Neutrophil (primary cell): ENCODE results near the gene TTC21A.

ENCODE experiments used
- H3K27ac ChIP-seq: fragments of 200-600 bp; sonication (generic); 2 replicates; pipeline ENCODE4 v1.5.1; 2016; ENCODE audit warnings: mild to moderate bottlenecking, moderate library complexity
- H3K27me3 ChIP-seq: fragments of 200-600 bp; sonication (generic); 2 replicates; pipeline ENCODE4 v1.6.0; 2016; ENCODE audit warnings: mild to moderate bottlenecking
- H3K36me3 ChIP-seq: fragments of 200-600 bp; sonication (generic); 2 replicates; pipeline ENCODE4 v1.5.1; 2017
- H3K4me1 ChIP-seq, 2 experiments: fragments of 200-600 bp in 1 of 2; sonication (generic) in 1 of 2; 1 replicate in 1 of 2; 2 replicates in 1 of 2; pipeline versions ENCODE4 v1.5.1 to v1.6.1; 2013 to 2016; ENCODE audit warnings: low read depth in 1 of 2, low read length in 1 of 2, mild to moderate bottlenecking in 1 of 2, moderate library complexity in 1 of 2; ENCODE audit not compliant: control insufficient read depth in 1 of 2, insufficient read depth in 1 of 2
- H3K4me3 ChIP-seq, 2 experiments: fragments of 200-600 bp in 1 of 2; sonication (generic) in 1 of 2; 1 replicate in 1 of 2; 2 replicates in 1 of 2; pipeline ENCODE4 v1.5.1; 2013 to 2016; ENCODE audit warnings: low read depth in 1 of 2, low read length in 1 of 2, mild to moderate bottlenecking in 1 of 2, moderate library complexity in 1 of 2
- H3K9me3 ChIP-seq: fragments of 200-600 bp; sonication (generic); 2 replicates; pipeline ENCODE4 v1.5.1; 2016
- CTCF ChIP-seq: fragments of 200-600 bp; sonication (generic); IDR thresholded peaks from 2 replicates; pipeline ENCODE4 v1.5.1; 2016; ENCODE audit warnings: antibody characterized with exemption

The TTC21A gene

GRCh38 chr3:39099242-39099641 is 8.2 kb upstream of the TTC21A start:
- no peak for TF ChIP-seq CTCF
- Histone ChIP-seq H3K4me3 (no peak overlapping the region), H3K27me3 (no peaks in the 10 kb centered on the region), H3K27ac (no peak overlapping the region), H3K9me3 (no peaks in the 10 kb centered on the region), H3K36me3 (peaks cover 68% of the 10 kb centered on the region), H3K4me1 (no peaks in the 10 kb centered on the region)

GRCh38 chr3:39099738-39100499 is 7.6 kb upstream of the TTC21A start:
- Histone ChIP-seq H3K36me3 (peaks cover 61% of the 10 kb centered on the region), H3K27me3 (no peaks in the 10 kb centered on the region), H3K4me1 (no peaks in the 10 kb centered on the region), H3K9me3 (no peaks in the 10 kb centered on the region), H3K4me3 (no peak overlapping the region), H3K27ac (no peak overlapping the region)
- no peak for TF ChIP-seq CTCF

- Histone ChIP-seq H3K27ac (no peak overlapping the region), H3K4me3 (no peak overlapping the region), H3K9me3 (no peaks in the 10 kb centered on the region), H3K27me3 (no peaks in the 10 kb centered on the region), H3K36me3 (peaks cover 55% of the 10 kb centered on the region), H3K4me1 (peaks cover 0 to 5% of the 10 kb centered on the region in 2 experiments)
- TF ChIP-seq CTCF, result no peak
These were observed 7.0 kb upstream of the TTC21A start for GRCh38 chr3:39100500-39100886.

GRCh38 chr3:39101022-39101689 is 6.3 kb upstream of the TTC21A start:
- Histone ChIP-seq H3K4me3 (no peak overlapping the region), H3K9me3 (no peaks in the 10 kb centered on the region), H3K36me3 (peaks cover 49% of the 10 kb centered on the region), H3K27me3 (no peaks in the 10 kb centered on the region), H3K27ac (no peak overlapping the region), H3K4me1 (peaks cover 5 to 12% of the 10 kb centered on the region in 2 experiments)
- peak; percentile 47 for TF ChIP-seq CTCF

- no peaks in the 10 kb centered on the region for H3K27me3 ChIP-seq
- no peak overlapping the region for H3K4me3 ChIP-seq
- H3K9me3 ChIP-seq, result no peaks in the 10 kb centered on the region
- peaks cover 33% of the 10 kb centered on the region for H3K36me3 ChIP-seq
- peaks cover 15 to 20% of the 10 kb centered on the region in 2 experiments for H3K4me1 ChIP-seq
- TF ChIP-seq CTCF, result no peak
- no peak overlapping the region for H3K27ac ChIP-seq
These were observed 4.8 kb upstream of the TTC21A start for GRCh38 chr3:39102504-39103323.
